ENCODE results near the gene TYSND1.

DNA sequence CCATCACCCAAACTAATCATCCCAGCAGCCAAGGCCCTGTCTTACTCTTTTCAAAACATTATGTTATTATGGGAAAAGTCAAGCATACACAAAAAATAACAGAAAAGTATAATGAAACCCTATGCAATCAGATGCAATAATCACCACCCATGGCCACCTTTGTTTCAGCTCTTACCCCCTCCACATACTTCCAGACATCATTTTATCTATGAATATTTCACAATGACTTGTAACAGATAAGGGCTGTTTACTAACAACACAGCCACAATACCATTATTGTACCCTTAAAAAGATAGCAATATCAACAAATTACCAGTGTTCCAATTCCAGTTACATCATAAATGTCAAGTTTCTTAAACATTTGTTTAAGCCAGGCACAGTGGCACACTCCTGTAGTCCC is 49.0 kb downstream of the TYSND1 start:
- no peak for TF ChIP-seq POLR2A (IDR thresholded peaks at IDR 0.05)
- TF ChIP-seq, protein P1, sequence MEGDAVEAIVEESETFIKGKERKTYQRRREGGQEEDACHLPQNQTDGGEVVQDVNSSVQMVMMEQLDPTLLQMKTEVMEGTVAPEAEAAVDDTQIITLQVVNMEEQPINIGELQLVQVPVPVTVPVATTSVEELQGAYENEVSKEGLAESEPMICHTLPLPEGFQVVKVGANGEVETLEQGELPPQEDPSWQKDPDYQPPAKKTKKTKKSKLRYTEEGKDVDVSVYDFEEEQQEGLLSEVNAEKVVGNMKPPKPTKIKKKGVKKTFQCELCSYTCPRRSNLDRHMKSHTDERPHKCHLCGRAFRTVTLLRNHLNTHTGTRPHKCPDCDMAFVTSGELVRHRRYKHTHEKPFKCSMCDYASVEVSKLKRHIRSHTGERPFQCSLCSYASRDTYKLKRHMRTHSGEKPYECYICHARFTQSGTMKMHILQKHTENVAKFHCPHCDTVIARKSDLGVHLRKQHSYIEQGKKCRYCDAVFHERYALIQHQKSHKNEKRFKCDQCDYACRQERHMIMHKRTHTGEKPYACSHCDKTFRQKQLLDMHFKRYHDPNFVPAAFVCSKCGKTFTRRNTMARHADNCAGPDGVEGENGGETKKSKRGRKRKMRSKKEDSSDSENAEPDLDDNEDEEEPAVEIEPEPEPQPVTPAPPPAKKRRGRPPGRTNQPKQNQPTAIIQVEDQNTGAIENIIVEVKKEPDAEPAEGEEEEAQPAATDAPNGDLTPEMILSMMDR (IDR thresholded peaks at IDR 0.05) = no peak

Measured in esophagus squamous epithelium (tissue), 4 donors.